ENCODE results near the gene GPR132.

GPR132 gene

DNA sequence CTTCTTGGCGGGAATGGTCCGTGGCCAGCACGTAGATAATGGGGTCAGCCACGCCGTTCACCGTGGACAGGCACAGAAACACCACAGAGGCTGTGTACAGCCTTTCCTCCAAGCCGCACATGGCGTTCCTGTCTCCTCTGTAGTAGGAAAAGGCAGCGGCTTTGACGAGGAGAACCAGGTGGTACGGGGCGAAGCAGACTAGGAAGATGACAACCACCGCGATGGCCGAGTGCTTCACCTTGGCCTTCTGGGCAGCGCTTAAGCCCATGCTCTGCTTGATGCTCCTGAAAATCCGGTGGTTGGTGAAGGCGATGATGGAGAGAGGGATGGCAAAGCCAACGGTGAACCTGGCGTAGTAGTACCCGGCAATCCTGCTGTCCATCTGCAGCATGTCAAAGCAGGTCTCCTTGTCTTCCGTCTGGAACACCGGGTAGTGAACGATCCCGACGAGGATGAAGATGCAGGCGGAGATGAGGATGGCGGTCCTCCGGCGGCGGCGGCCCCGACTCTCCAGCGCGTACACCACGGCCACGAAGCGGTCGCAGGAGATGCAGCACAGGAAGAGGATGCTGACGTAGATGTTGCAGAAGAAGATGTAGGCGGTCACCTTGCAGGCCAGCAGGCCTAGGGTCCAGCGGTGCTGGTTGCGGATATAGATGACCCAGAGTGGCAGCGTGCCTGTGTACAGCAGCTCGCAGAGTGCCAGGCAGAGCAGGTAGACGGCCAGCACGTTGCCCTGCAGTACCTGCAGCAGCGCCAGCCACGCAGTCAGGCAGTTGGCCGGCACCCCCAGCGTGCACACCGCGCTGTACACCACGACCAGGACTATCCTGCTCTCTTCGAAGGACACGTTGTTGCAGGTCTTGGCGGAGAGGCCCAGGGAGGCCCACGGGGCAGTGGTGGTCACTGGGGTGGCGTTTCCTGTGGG lies 13.8 kb downstream of the GPR132 start:
- no peaks in the 10 kb centered on the region for H3K36me3 ChIP-seq (ENCODE audit: control insufficient read depth, insufficient read depth, low read length)
- no peak overlapping the region for H3K4me2 ChIP-seq (ENCODE audit: low read length)
- H3K4me1 ChIP-seq, result no peaks in the 10 kb centered on the region
- H3K4me3 ChIP-seq (ENCODE audit: low read depth, low read length), result no peak overlapping the region
- no peak overlapping the region for H3K27ac ChIP-seq
- H3K9me3 ChIP-seq (ENCODE audit: control insufficient read depth, low read length), result no peaks in the 10 kb centered on the region
- H3K27me3 ChIP-seq (ENCODE audit: control insufficient read depth, insufficient read depth, low read length), result no peaks in the 10 kb centered on the region
- no peak overlapping the region for H3K9ac ChIP-seq
- no peaks in the 10 kb centered on the region for H3K79me2 ChIP-seq
- H2AFZ ChIP-seq, result no peak overlapping the region
- TF ChIP-seq, protein P1, sequence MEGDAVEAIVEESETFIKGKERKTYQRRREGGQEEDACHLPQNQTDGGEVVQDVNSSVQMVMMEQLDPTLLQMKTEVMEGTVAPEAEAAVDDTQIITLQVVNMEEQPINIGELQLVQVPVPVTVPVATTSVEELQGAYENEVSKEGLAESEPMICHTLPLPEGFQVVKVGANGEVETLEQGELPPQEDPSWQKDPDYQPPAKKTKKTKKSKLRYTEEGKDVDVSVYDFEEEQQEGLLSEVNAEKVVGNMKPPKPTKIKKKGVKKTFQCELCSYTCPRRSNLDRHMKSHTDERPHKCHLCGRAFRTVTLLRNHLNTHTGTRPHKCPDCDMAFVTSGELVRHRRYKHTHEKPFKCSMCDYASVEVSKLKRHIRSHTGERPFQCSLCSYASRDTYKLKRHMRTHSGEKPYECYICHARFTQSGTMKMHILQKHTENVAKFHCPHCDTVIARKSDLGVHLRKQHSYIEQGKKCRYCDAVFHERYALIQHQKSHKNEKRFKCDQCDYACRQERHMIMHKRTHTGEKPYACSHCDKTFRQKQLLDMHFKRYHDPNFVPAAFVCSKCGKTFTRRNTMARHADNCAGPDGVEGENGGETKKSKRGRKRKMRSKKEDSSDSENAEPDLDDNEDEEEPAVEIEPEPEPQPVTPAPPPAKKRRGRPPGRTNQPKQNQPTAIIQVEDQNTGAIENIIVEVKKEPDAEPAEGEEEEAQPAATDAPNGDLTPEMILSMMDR (IDR thresholded peaks at IDR 0.05), result no peak

DNA sequence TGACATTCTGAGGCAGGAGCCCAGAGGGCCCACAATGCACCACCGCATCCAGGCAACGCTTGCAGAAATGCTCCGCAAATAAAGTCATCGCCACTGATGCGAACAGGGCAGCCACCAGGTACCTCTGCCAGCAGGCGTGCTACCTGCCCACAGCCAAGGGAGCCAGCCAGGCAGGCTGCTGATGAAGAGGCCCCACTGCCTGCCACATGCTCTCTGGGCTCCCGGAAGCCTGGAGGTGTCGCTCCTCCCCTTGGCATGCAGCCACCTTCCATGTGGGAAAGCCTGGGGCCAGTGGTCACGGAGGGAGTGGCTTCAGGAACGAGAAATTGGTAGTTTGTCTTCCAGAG lies 14.7 kb downstream of the GPR132 start:
- H3K4me1 ChIP-seq, result no peaks in the 10 kb centered on the region
- no peaks in the 10 kb centered on the region for H3K9me3 ChIP-seq (ENCODE audit: control insufficient read depth, low read length)
- TF ChIP-seq, protein P1 (IDR thresholded peaks at IDR 0.05), result no peak
- no peak overlapping the region for H3K27ac ChIP-seq
- no peak overlapping the region for H3K4me2 ChIP-seq (ENCODE audit: low read length)
- H3K9ac ChIP-seq, result no peak overlapping the region
- no peak overlapping the region for H2AFZ ChIP-seq
- no peaks in the 10 kb centered on the region for H3K79me2 ChIP-seq
- no peak overlapping the region for H3K4me3 ChIP-seq (ENCODE audit: low read depth, low read length)
- no peaks in the 10 kb centered on the region for H3K36me3 ChIP-seq (ENCODE audit: control insufficient read depth, insufficient read depth, low read length)
- no peaks in the 10 kb centered on the region for H3K27me3 ChIP-seq (ENCODE audit: control insufficient read depth, insufficient read depth, low read length)

DNA sequence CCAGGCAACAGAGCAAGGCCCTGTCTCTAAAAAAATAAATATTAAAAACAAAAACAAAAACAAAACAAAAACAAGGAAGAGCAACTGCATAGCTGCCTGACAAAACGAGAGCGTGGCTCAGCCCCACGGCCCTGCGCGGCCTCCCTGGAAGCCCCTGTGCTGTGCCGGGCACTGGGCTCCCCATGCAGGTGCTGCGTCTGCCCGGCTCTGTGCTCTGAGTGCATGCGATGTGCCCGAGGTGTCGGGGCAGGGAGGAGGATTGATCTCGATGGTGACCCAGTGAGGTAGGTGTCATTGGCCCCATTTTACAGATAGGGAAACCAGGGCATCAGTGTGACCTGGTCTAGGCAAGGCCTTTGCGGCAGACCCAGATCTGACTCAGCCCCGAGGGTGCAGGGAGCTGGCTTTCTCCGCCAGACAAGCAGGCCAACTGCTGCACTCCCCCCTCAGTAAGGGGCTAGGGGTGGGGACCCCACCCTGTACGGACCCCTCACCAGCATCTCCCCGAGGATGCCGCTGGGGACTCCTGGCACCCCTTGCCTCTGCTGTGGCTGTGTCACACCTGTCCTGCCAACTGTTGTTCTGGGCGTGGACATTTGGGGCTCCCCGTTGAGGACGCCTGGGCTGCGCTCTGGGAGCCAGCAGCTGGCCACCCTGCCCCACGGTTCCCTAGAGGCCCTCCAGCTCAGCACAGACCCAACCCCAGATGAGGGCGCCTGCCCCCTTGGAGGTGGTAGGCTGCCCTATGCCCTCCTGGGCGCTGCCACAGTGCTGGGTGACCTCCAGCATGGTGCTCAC lies 15.3 kb downstream of the GPR132 start:
- no peaks in the 10 kb centered on the region for H3K9me3 ChIP-seq (ENCODE audit: control insufficient read depth, low read length)
- no peak overlapping the region for H2AFZ ChIP-seq
- no peak overlapping the region for H3K27ac ChIP-seq
- no peaks in the 10 kb centered on the region for H3K27me3 ChIP-seq (ENCODE audit: control insufficient read depth, insufficient read depth, low read length)
- no peak overlapping the region for H3K4me3 ChIP-seq (ENCODE audit: low read depth, low read length)
- H3K4me1 ChIP-seq, result no peaks in the 10 kb centered on the region
- H3K4me2 ChIP-seq (ENCODE audit: low read length), result no peak overlapping the region
- TF ChIP-seq, protein P1 (IDR thresholded peaks at IDR 0.05), result no peak
- H3K36me3 ChIP-seq (ENCODE audit: control insufficient read depth, insufficient read depth, low read length), result no peaks in the 10 kb centered on the region
- no peaks in the 10 kb centered on the region for H3K79me2 ChIP-seq
- H3K9ac ChIP-seq, result no peak overlapping the region

DNA sequence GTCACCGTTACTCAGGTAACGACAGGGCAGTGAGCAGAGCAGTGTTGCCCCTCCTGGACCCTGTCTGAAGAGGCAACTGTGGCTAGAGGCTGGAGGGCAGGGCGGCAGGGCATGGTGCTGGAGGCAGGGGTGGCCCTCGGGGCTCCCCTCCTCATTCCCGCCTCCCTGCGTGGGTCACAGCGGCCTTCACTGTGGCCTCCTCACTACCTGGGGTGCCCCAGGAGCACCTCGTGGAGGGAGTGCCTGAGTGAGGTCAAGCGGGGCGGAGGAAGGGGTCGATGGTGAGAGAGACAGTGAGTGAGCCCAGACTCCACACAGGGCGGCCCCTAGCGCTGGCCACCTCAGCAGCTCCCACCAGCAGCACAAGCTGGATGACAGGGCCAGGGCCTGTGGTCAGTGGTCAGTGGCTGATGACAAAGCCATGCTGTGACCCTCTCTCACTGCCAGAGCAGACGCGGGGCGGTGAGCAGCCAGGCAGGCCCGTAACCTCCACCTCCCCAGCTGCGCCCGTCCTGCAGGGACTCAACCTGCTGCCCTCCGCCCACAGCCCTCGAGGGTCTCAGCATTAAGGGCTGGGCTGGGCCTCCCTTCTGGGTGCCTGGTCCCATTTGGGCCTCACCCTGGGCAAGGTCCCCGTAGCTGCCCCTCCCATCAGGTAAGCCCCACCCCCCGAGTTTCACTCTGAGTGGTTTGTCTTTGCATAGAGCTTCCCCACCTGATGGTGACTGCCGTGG lies 17.8 kb downstream of the GPR132 start:
- H3K27ac ChIP-seq, result no peak overlapping the region
- H3K36me3 ChIP-seq (ENCODE audit: control insufficient read depth, insufficient read depth, low read length), result no peaks in the 10 kb centered on the region
- H2AFZ ChIP-seq, result no peak overlapping the region
- TF ChIP-seq, protein P1 (IDR thresholded peaks at IDR 0.05), result no peak
- no peak overlapping the region for H3K4me2 ChIP-seq (ENCODE audit: low read length)
- no peak overlapping the region for H3K4me3 ChIP-seq (ENCODE audit: low read depth, low read length)
- no peaks in the 10 kb centered on the region for H3K9me3 ChIP-seq (ENCODE audit: control insufficient read depth, low read length)
- no peaks in the 10 kb centered on the region for H3K79me2 ChIP-seq
- H3K27me3 ChIP-seq (ENCODE audit: control insufficient read depth, insufficient read depth, low read length), result no peaks in the 10 kb centered on the region
- H3K4me1 ChIP-seq, result no peaks in the 10 kb centered on the region
- no peak overlapping the region for H3K9ac ChIP-seq
